ENCODE data around the gene ZPLD1.

DNA sequence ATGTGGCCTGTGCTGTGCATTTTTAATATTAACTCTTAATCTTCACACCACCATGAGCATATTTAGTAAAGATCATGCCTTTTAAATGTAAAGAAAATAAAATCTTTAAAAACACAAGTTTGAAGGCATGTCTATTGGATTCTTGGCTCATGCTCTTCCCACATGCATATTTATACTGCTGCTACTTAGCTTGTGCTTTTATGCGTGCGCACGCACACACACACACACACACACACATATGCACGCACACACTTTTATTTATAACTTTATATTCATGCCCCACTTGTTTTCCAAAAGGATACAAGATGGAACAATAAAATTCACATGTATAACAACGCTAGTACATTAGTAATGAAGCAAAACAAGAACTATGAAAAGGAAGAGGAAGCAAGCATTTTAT lies 36.1 kb upstream of the ZPLD1 start:
- TF ChIP-seq, protein P1, sequence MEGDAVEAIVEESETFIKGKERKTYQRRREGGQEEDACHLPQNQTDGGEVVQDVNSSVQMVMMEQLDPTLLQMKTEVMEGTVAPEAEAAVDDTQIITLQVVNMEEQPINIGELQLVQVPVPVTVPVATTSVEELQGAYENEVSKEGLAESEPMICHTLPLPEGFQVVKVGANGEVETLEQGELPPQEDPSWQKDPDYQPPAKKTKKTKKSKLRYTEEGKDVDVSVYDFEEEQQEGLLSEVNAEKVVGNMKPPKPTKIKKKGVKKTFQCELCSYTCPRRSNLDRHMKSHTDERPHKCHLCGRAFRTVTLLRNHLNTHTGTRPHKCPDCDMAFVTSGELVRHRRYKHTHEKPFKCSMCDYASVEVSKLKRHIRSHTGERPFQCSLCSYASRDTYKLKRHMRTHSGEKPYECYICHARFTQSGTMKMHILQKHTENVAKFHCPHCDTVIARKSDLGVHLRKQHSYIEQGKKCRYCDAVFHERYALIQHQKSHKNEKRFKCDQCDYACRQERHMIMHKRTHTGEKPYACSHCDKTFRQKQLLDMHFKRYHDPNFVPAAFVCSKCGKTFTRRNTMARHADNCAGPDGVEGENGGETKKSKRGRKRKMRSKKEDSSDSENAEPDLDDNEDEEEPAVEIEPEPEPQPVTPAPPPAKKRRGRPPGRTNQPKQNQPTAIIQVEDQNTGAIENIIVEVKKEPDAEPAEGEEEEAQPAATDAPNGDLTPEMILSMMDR (IDR thresholded peaks at IDR 0.05) = no peak
- no peak for TF ChIP-seq POLR2A (IDR thresholded peaks at IDR 0.05)

Measured in adrenal gland (tissue), 5 donors.